ENCODE results near the gene FDXR. TPM values are rescaled to one million over a fixed set of nuclear protein-coding genes. Genes with fewer than 3 reads are reported as not detected.
A peak's percentile ranks its signal among the peaks of the same experiment; 100 is the strongest.

Gene FDXR
- total RNA-seq, 1 donor from 2014 or later = 30.8 TPM

- no peaks in the 10 kb centered on the region for H3K36me3 ChIP-seq (ENCODE audit: control insufficient read depth, insufficient read depth, low read length)
- FAIRE-seq (no peak), DNase-seq (ENCODE audit: low read depth) (no peak)
- no peak for TF ChIP-seq CTCF (IDR thresholded peaks at IDR 0.05; ENCODE audit: insufficient read depth, low read length, severe bottlenecking)
- peaks cover 8% of the 10 kb centered on the region for H3K27me3 ChIP-seq (ENCODE audit: control insufficient read depth, insufficient read depth, low read length)
- no peak overlapping the region for H3K4me3 ChIP-seq (ENCODE audit: low read depth, low read length)
Observed at GRCh38 chr17:74848656-74849399, 24.0 kb downstream of the FDXR start.

- no peak for TF ChIP-seq CTCF (IDR thresholded peaks at IDR 0.05; ENCODE audit: insufficient read depth, low read length, severe bottlenecking)
- no peak for DNase-seq (ENCODE audit: low read depth)
- H3K36me3 ChIP-seq (ENCODE audit: control insufficient read depth, insufficient read depth, low read length) = no peaks in the 10 kb centered on the region
- no peak for FAIRE-seq
- H3K27me3 ChIP-seq (ENCODE audit: control insufficient read depth, insufficient read depth, low read length) = peaks cover 7% of the 10 kb centered on the region
- H3K4me3 ChIP-seq (ENCODE audit: low read depth, low read length) = no peak overlapping the region
Observed at GRCh38 chr17:74846621-74847020, 26.2 kb downstream of the FDXR start.

- DNase-seq (ENCODE audit: low read depth) = no peak
- FAIRE-seq = no peak
- Histone ChIP-seq H3K27me3 (ENCODE audit: control insufficient read depth, insufficient read depth, low read length) (no peaks in the 10 kb centered on the region), H3K36me3 (ENCODE audit: control insufficient read depth, insufficient read depth, low read length) (no peaks in the 10 kb centered on the region), H3K4me3 (ENCODE audit: low read depth, low read length) (no peak overlapping the region)
- no peak for TF ChIP-seq CTCF (IDR thresholded peaks at IDR 0.05; ENCODE audit: insufficient read depth, low read length, severe bottlenecking)
Observed at GRCh38 chr17:74843352-74843627, 29.5 kb downstream of the FDXR start.

GRCh38 chr17:74842599-74843351 is 30.0 kb downstream of the FDXR start:
- H3K36me3 ChIP-seq (ENCODE audit: control insufficient read depth, insufficient read depth, low read length) = no peaks in the 10 kb centered on the region
- peak; percentile 30 for DNase-seq (ENCODE audit: low read depth)
- no peak for FAIRE-seq
- no peaks in the 10 kb centered on the region for H3K27me3 ChIP-seq (ENCODE audit: control insufficient read depth, insufficient read depth, low read length)
- TF ChIP-seq CTCF (IDR thresholded peaks at IDR 0.05; ENCODE audit: insufficient read depth, low read length, severe bottlenecking) = peak; percentile 60
- peak overlapping the region; percentile 28 for H3K4me3 ChIP-seq (ENCODE audit: low read depth, low read length)

GRCh38 chr17:74842146-74842598 is 30.6 kb downstream of the FDXR start:
- H3K4me3 ChIP-seq (ENCODE audit: low read depth, low read length) = no peak overlapping the region

More at GRCh38 chr17:74842146-74842598, 30.6 kb downstream of the FDXR start:
- no peak for FAIRE-seq
- no peak for DNase-seq (ENCODE audit: low read depth)
- H3K27me3 ChIP-seq (ENCODE audit: control insufficient read depth, insufficient read depth, low read length) = no peaks in the 10 kb centered on the region
- no peaks in the 10 kb centered on the region for H3K36me3 ChIP-seq (ENCODE audit: control insufficient read depth, insufficient read depth, low read length)
- no peak for TF ChIP-seq CTCF (IDR thresholded peaks at IDR 0.05; ENCODE audit: insufficient read depth, low read length, severe bottlenecking)

Data from bronchial epithelial cell (primary cell).